GM10266 (cell line): ENCODE results near the gene PPP2R3A.
"Not testable (repeated sequence)": the region's sequence is repeated elsewhere in the genome, so short reads cannot be mapped to it uniquely, and the experiment has no call there.

ENCODE experiments used
- DNase-seq: peaks from one replicate; pipeline ENCODE4 v3.0.0; 2012; ENCODE audit errors: extremely low spot score
- CTCF ChIP-seq: IDR thresholded peaks from 2 replicates; pipeline ENCODE4 v1.5.1; 2012; ENCODE audit warnings: mild to moderate bottlenecking, low read depth; ENCODE audit not compliant: control insufficient read depth, insufficient read depth; ENCODE audit errors: missing control alignments

The PPP2R3A gene

GRCh38 chr3:135922903-135923250 lies 42.7 kb upstream of the PPP2R3A start:
- TF ChIP-seq CTCF = no peak

GRCh38 chr3:135924506-135924905 lies 41.0 kb upstream of the PPP2R3A start:
- TF ChIP-seq CTCF = no peak
- no peak for DNase-seq

More at GRCh38 chr3:135922903-135923250, 42.7 kb upstream of the PPP2R3A start:
- no peak for DNase-seq

- no peak for TF ChIP-seq CTCF
- DNase-seq = no peak
Measured at GRCh38 chr3:135926664-135927063, 38.9 kb upstream of the PPP2R3A start.

GRCh38 chr3:135927155-135927554 lies 38.4 kb upstream of the PPP2R3A start:
- DNase-seq = no peak
- no peak for TF ChIP-seq CTCF

GRCh38 chr3:135929670-135930069 lies 35.9 kb upstream of the PPP2R3A start:
- DNase-seq = no peak
- no peak for TF ChIP-seq CTCF

GRCh38 chr3:135930255-135930654 lies 35.3 kb upstream of the PPP2R3A start:
- TF ChIP-seq CTCF = no peak
- DNase-seq = no peak

- not testable (repeated sequence) for DNase-seq
Measured at GRCh38 chr3:135935171-135935570, 30.4 kb upstream of the PPP2R3A start.

- not testable (repeated sequence) for DNase-seq
Measured at GRCh38 chr3:135937766-135938165, 27.8 kb upstream of the PPP2R3A start.
